HG02759 (cell line): Measurements from ENCODE around the gene VSTM2L.
A peak's percentile ranks its signal among the peaks of the same experiment; 100 is the strongest.

ENCODE experiments used
- ATAC-seq: cut with Tn5 transposase; IDR thresholded peaks from one replicate; pipeline ENCODE4 v1.9.1; 2021; ENCODE audit warnings: mild to moderate bottlenecking, moderate library complexity; ENCODE audit not compliant: unreplicated experiment

VSTM2L gene

GRCh38 chr20:37986044-37986858, 83.3 kb downstream of the VSTM2L start:
- ATAC-seq = no peak

GRCh38 chr20:37986873-37987601, 84.1 kb downstream of the VSTM2L start:
- no peak for ATAC-seq

GRCh38 chr20:37987602-37988290, 84.8 kb downstream of the VSTM2L start:
- no peak for ATAC-seq

- no peak for ATAC-seq
Measured at GRCh38 chr20:37988306-37988954, 85.5 kb downstream of the VSTM2L start.

- no peak for ATAC-seq
Measured at GRCh38 chr20:37989601-37990295, 86.8 kb downstream of the VSTM2L start.

- ATAC-seq = peak; percentile 92
Measured at GRCh38 chr20:37990571-37991151, 87.7 kb downstream of the VSTM2L start.

GRCh38 chr20:37991157-37991866, 88.4 kb downstream of the VSTM2L start:
- ATAC-seq = no peak

GRCh38 chr20:37991908-37992307, 89.0 kb downstream of the VSTM2L start:
- ATAC-seq = no peak

- ATAC-seq = no peak
Measured at GRCh38 chr20:37992802-37993409, 90.0 kb downstream of the VSTM2L start.

- ATAC-seq = no peak
Measured at GRCh38 chr20:37994512-37994911, 91.6 kb downstream of the VSTM2L start.
